HEK293 (cell line): ENCODE results near the gene CACNA2D3.

Experiments
- CTCF ChIA-PET: fragments of 350-600 bp; formaldehyde crosslinking; extraction: SDS; loops from one replicate; lab custom pipeline; 2021; ENCODE audit warnings: antibody characterized with exemption; lab: Yijun Ruan, JAX
- POLR2A ChIA-PET: fragments of 300-600 bp; formaldehyde crosslinking; extraction: SDS; loops from one replicate; lab custom pipeline; 2020; ENCODE audit warnings: antibody characterized with exemption, inconsistent platforms; lab: Yijun Ruan, JAX
- H3K27ac ChIP-seq: fragments of 200-500 bp; sonication (Bioruptor generic); 2 replicates; pipeline ENCODE4 v1.5.1; 2014; ENCODE audit warnings: low read depth, low read length, control low read depth, inconsistent platforms; ENCODE audit errors: extremely low read depth
- H3K36me3 ChIP-seq, 2 experiments: fragments of 200-500 bp in 1 of 2; sonication (Bioruptor generic) in 1 of 2; 1 replicate in 1 of 2; 2 replicates in 1 of 2; pipeline ENCODE4 v1.5.1; 2014 to 2017; ENCODE audit warnings: inconsistent platforms in 2 of 2, low read length in 2 of 2; ENCODE audit not compliant: control insufficient read depth in 2 of 2, insufficient read depth in 1 of 2
- H3K4me1 ChIP-seq: fragments of 200-500 bp; sonication (Bioruptor generic); 2 replicates; pipeline ENCODE4 v1.5.1; 2014; ENCODE audit warnings: mild to moderate bottlenecking, low read length, inconsistent platforms; ENCODE audit not compliant: control insufficient read depth, insufficient read depth
- H3K4me3 ChIP-seq: 2 replicates; pipeline ENCODE4 v1.5.1; 2011; ENCODE audit warnings: low read depth, mild to moderate bottlenecking, control low read depth, low read length, moderate library complexity
- H3K9me3 ChIP-seq: fragments of 200-500 bp; sonication (Bioruptor generic); 2 replicates; pipeline ENCODE4 v1.5.1; 2014; ENCODE audit warnings: low read depth, low read length, inconsistent platforms; ENCODE audit not compliant: control insufficient read depth, insufficient read depth
- GFI1B ChIP-seq: fragments of 450-650 bp; formaldehyde crosslinking; IDR thresholded peaks from 2 replicates; pipeline ENCODE4 v1.5.1; 2016; ENCODE audit warnings: missing biosample characterization, missing genetic modification characterization
- GLIS2 ChIP-seq: fragments of 450-650 bp; formaldehyde crosslinking; IDR thresholded peaks from 2 replicates; pipeline ENCODE4 v1.5.1; 2016; ENCODE audit warnings: missing biosample characterization, missing genetic modification characterization
- KLF1 ChIP-seq: fragments of 450-650 bp; formaldehyde crosslinking; IDR thresholded peaks from 2 replicates; pipeline ENCODE4 v1.5.1; 2016; ENCODE audit warnings: missing biosample characterization, missing genetic modification characterization
- ZNF157 ChIP-seq: fragments of 450-650 bp; formaldehyde crosslinking; IDR thresholded peaks from 2 replicates; pipeline ENCODE4 v1.5.1; 2016; ENCODE audit warnings: missing biosample characterization, missing genetic modification characterization
- ZNF16 ChIP-seq: fragments of 450-650 bp; formaldehyde crosslinking; IDR thresholded peaks from 2 replicates; pipeline ENCODE4 v1.5.1; 2016; ENCODE audit warnings: low read depth, missing biosample characterization, missing genetic modification characterization
- ZNF169 ChIP-seq: fragments of 450-650 bp; formaldehyde crosslinking; IDR thresholded peaks from 2 replicates; pipeline ENCODE4 v1.5.1; 2016; ENCODE audit warnings: missing biosample characterization, missing genetic modification characterization
- ZNF19 ChIP-seq: fragments of 450-650 bp; formaldehyde crosslinking; IDR thresholded peaks from 2 replicates; pipeline ENCODE4; 2016; ENCODE audit warnings: missing biosample characterization, missing genetic modification characterization, low read depth
- ZNF211 ChIP-seq: fragments of 450-650 bp; formaldehyde crosslinking; IDR thresholded peaks from 2 replicates; pipeline ENCODE4 v1.5.1; 2016; ENCODE audit warnings: low read depth, missing biosample characterization, missing genetic modification characterization
- ZNF221 ChIP-seq: fragments of 450-650 bp; formaldehyde crosslinking; IDR thresholded peaks from 2 replicates; pipeline ENCODE4 v1.5.1; 2017; ENCODE audit warnings: missing biosample characterization, missing genetic modification characterization, borderline replicate concordance
- ZNF239 ChIP-seq: fragments of 450-650 bp; formaldehyde crosslinking; IDR thresholded peaks from 2 replicates; pipeline ENCODE4 v1.5.1; 2016; ENCODE audit warnings: missing biosample characterization, missing genetic modification characterization
- ZNF311 ChIP-seq: fragments of 450-650 bp; formaldehyde crosslinking; IDR thresholded peaks from 2 replicates; pipeline ENCODE4 v1.5.1; 2017; ENCODE audit warnings: missing biosample characterization, missing genetic modification characterization, borderline replicate concordance
- ZNF354C ChIP-seq: fragments of 450-650 bp; formaldehyde crosslinking; IDR thresholded peaks from 2 replicates; pipeline ENCODE4 v1.5.1; 2016; ENCODE audit warnings: missing biosample characterization, missing genetic modification characterization, low read depth, borderline replicate concordance
- ZNF449 ChIP-seq: fragments of 450-650 bp; formaldehyde crosslinking; IDR thresholded peaks from 2 replicates; pipeline ENCODE4 v1.5.1; 2017; ENCODE audit warnings: missing biosample characterization, mild to moderate bottlenecking, missing genetic modification characterization, moderate library complexity
- ZNF473 ChIP-seq: fragments of 450-650 bp; formaldehyde crosslinking; IDR thresholded peaks from 2 replicates; pipeline ENCODE4 v1.5.1; 2017; ENCODE audit warnings: missing biosample characterization, missing genetic modification characterization
- ZNF510 ChIP-seq: fragments of 450-650 bp; formaldehyde crosslinking; IDR thresholded peaks from 2 replicates; pipeline ENCODE4 v1.5.1; 2018; ENCODE audit warnings: mild to moderate bottlenecking, missing genetic modification characterization, missing biosample characterization; ENCODE audit not compliant: insufficient replicate concordance
- ZNF561 ChIP-seq: fragments of 450-650 bp; IDR thresholded peaks from 2 replicates; pipeline ENCODE4 v1.5.1; 2018; ENCODE audit warnings: missing biosample characterization, missing genetic modification characterization, borderline replicate concordance
- ZNF610 ChIP-seq: fragments of 450-650 bp; formaldehyde crosslinking; IDR thresholded peaks from 2 replicates; pipeline ENCODE4 v1.5.1; 2016; ENCODE audit warnings: missing biosample characterization, missing genetic modification characterization, borderline replicate concordance
- ZNF677 ChIP-seq: fragments of 450-650 bp; IDR thresholded peaks from 2 replicates; pipeline ENCODE4 v1.5.0; 2018; ENCODE audit warnings: missing biosample characterization, mild to moderate bottlenecking, missing genetic modification characterization, moderate library complexity
- TF ChIP-seq, protein P1 (sequence below): fragments of 450-650 bp; formaldehyde crosslinking; IDR thresholded peaks from 2 replicates; pipeline ENCODE4 v1.5.1; 2016; ENCODE audit warnings: missing biosample characterization, missing genetic modification characterization, low read depth
- TF ChIP-seq, protein P2 (sequence below): fragments of 450-650 bp; formaldehyde crosslinking; IDR thresholded peaks from 2 replicates; pipeline ENCODE4 v1.5.1; 2016; ENCODE audit warnings: missing biosample characterization, missing genetic modification characterization, borderline replicate concordance

CACNA2D3 gene

GRCh38 chr3:54356261-54357045 is 234.1 kb downstream of the CACNA2D3 start:
- Histone ChIP-seq H3K4me3 (no peak overlapping the region), H3K36me3 (no peaks in the 10 kb centered on the region), H3K27ac (no peak overlapping the region), H3K4me1 (peaks cover 14% of the 10 kb centered on the region), H3K9me3 (no peaks in the 10 kb centered on the region)
- TF ChIP-seq, protein P1, sequence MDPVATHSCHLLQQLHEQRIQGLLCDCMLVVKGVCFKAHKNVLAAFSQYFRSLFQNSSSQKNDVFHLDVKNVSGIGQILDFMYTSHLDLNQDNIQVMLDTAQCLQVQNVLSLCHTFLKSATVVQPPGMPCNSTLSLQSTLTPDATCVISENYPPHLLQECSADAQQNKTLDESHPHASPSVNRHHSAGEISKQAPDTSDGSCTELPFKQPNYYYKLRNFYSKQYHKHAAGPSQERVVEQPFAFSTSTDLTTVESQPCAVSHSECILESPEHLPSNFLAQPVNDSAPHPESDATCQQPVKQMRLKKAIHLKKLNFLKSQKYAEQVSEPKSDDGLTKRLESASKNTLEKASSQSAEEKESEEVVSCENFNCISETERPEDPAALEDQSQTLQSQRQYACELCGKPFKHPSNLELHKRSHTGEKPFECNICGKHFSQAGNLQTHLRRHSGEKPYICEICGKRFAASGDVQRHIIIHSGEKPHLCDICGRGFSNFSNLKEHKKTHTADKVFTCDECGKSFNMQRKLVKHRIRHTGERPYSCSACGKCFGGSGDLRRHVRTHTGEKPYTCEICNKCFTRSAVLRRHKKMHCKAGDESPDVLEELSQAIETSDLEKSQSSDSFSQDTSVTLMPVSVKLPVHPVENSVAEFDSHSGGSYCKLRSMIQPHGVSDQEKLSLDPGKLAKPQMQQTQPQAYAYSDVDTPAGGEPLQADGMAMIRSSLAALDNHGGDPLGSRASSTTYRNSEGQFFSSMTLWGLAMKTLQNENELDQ (tag by site-specific recombination) = no peak
- TF ChIP-seq ZNF239 (tag by site-specific recombination) (no peak), ZNF610 (tag by site-specific recombination) (no peak), ZNF354C (tag by site-specific recombination) (no peak), ZNF221 (tag by site-specific recombination) (no peak), GLIS2 (tag by site-specific recombination) (no peak), GFI1B (no peak)
- TF ChIP-seq, protein P2, sequence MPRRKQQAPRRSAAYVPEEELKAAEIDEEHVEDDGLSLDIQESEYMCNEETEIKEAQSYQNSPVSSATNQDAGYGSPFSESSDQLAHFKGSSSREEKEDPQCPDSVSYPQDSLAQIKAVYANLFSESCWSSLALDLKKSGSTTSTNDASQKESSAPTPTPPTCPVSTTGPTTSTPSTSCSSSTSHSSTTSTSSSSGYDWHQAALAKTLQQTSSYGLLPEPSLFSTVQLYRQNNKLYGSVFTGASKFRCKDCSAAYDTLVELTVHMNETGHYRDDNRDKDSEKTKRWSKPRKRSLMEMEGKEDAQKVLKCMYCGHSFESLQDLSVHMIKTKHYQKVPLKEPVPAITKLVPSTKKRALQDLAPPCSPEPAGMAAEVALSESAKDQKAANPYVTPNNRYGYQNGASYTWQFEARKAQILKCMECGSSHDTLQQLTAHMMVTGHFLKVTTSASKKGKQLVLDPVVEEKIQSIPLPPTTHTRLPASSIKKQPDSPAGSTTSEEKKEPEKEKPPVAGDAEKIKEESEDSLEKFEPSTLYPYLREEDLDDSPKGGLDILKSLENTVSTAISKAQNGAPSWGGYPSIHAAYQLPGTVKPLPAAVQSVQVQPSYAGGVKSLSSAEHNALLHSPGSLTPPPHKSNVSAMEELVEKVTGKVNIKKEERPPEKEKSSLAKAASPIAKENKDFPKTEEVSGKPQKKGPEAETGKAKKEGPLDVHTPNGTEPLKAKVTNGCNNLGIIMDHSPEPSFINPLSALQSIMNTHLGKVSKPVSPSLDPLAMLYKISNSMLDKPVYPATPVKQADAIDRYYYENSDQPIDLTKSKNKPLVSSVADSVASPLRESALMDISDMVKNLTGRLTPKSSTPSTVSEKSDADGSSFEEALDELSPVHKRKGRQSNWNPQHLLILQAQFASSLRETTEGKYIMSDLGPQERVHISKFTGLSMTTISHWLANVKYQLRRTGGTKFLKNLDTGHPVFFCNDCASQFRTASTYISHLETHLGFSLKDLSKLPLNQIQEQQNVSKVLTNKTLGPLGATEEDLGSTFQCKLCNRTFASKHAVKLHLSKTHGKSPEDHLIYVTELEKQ = no peak
- POLR2A ChIA-PET = no interaction called here
- CTCF ChIA-PET = interaction anchor here (0.7 kb wide), 1 partner anchor 512 kb away, joined by 4 read pairs; no protein-coding TSS in a partner anchor

GRCh38 chr3:54357301-54357700 is 234.9 kb downstream of the CACNA2D3 start:
- no peak overlapping the region for H3K4me3 ChIP-seq
- ChIA-PET CTCF (interaction anchor here (0.7 kb wide), 1 partner anchor 513 kb away, joined by 4 read pairs; no protein-coding TSS in a partner anchor), POLR2A (no interaction called here)
- H3K4me1 ChIP-seq = peaks cover 14% of the 10 kb centered on the region
- no peak overlapping the region for H3K27ac ChIP-seq
- no peaks in the 10 kb centered on the region for H3K36me3 ChIP-seq
- no peak for TF ChIP-seq ZNF311 (tag by site-specific recombination)
- TF ChIP-seq ZNF157 (tag by site-specific recombination) = no peak
- no peak for TF ChIP-seq ZNF449 (tag by site-specific recombination)
- TF ChIP-seq ZNF473 (tag by site-specific recombination) = no peak
- TF ChIP-seq ZNF19 = no peak
- TF ChIP-seq ZNF677 (tag by site-specific recombination) = no peak
- TF ChIP-seq ZNF561 (tag by site-specific recombination) = no peak
- TF ChIP-seq ZNF510 (tag by site-specific recombination) = no peak
- TF ChIP-seq ZNF16 = no peak
- no peak for TF ChIP-seq ZNF610 (tag by site-specific recombination)
- no peak for TF ChIP-seq KLF1 (tag by site-specific recombination)
- TF ChIP-seq ZNF211 (tag by site-specific recombination) = no peak
- TF ChIP-seq ZNF169 (tag by site-specific recombination) = no peak
- no peaks in the 10 kb centered on the region for H3K9me3 ChIP-seq
